B cell (primary cell): ENCODE measurements around the gene BAHCC1. TPM values are rescaled to one million over a fixed set of nuclear protein-coding genes. Genes with fewer than 3 reads are reported as not detected.

ENCODE experiments used
- ATAC-seq: fragments of 200-7000 bp; cut with Tn5 transposase; one replicate; pipeline ENCODE4 v1.10.0; 2021; ENCODE audit warnings: low read depth, mild to moderate bottlenecking, moderate number of reproducible peaks, moderate library complexity
- CTCF ChIA-PET: fragments of 350-600 bp; sonication (Branson Sonifier 250); formaldehyde crosslinking; loops from one replicate; lab custom pipeline; 2021; ENCODE audit warnings: antibody characterized with exemption, inconsistent platforms; lab: Charles Lee
- POLR2A ChIA-PET: fragments of 350-600 bp; sonication (Branson Sonifier 250); formaldehyde crosslinking; loops from one replicate; lab custom pipeline; 2021; ENCODE audit warnings: antibody characterized with exemption; lab: Charles Lee
- DNase-seq: peaks from one replicate; pipeline ENCODE4 v3.0.0; 2013
- H2AFZ ChIP-seq: 2 replicates; pipeline ENCODE4 v1.6.1; 2012; ENCODE audit warnings: mild to moderate bottlenecking, low read depth, low read length; ENCODE audit not compliant: insufficient read depth, poor library complexity, severe bottlenecking
- H3K27ac ChIP-seq, 2 donors: 1 replicate in 1 of 2; 2 replicates in 1 of 2; pipeline ENCODE4 v1.5.1; 2012 to 2013; ENCODE audit warnings: low read length in 2 of 2, mild to moderate bottlenecking in 2 of 2, moderate library complexity in 1 of 2
- H3K27me3 ChIP-seq, 4 experiments: fragments of 200-600 bp in 1 of 4; sonication (generic) in 1 of 4; replicated peaks in 1 of 4; 1 replicate in 2 of 4; 2 replicates in 2 of 4; pipeline versions ENCODE4 v1.6.1 to v1.7.0; 2013 to 2016; ENCODE audit warnings: low read length in 3 of 4, mild to moderate bottlenecking in 2 of 4, mixed read lengths in 1 of 4, moderate library complexity in 1 of 4; ENCODE audit not compliant: insufficient read depth in 4 of 4, control insufficient read depth in 3 of 4; ENCODE audit errors: control extremely low read depth in 1 of 4
- H3K36me3 ChIP-seq, 2 experiments: replicated peaks in 1 of 2; 1 replicate in 1 of 2; 2 replicates in 1 of 2; pipeline versions ENCODE4 v1.6.1 to v1.7.1; 2013; ENCODE audit warnings: low read length in 1 of 2; ENCODE audit not compliant: insufficient read depth in 2 of 2, control insufficient read depth in 1 of 2; ENCODE audit errors: control extremely low read depth in 1 of 2, extremely low read depth in 1 of 2
- H3K4me1 ChIP-seq, 2 donors: fragments of 200-600 bp in 1 of 2; sonication (generic) in 1 of 2; 1 replicate in 1 of 2; 2 replicates in 1 of 2; pipeline versions ENCODE4 v1.5.1 to v1.6.1; 2013 to 2017; ENCODE audit warnings: low read length in 2 of 2; ENCODE audit not compliant: control insufficient read depth in 2 of 2, insufficient read depth in 2 of 2
- H3K4me2 ChIP-seq: replicated peaks from 2 replicates; pipeline ENCODE3; 2012; ENCODE audit warnings: mild to moderate bottlenecking, low read depth, low read length; ENCODE audit not compliant: poor library complexity, severe bottlenecking
- H3K4me3 ChIP-seq, 5 experiments: fragments of 200-600 bp in 1 of 5; sonication (generic) in 1 of 5; 1 replicate in 3 of 5; 2 replicates in 2 of 5; pipeline versions ENCODE4 v1.5.1 to v1.7.0; 2011 to 2016; ENCODE audit warnings: low read length in 4 of 5, mild to moderate bottlenecking in 4 of 5, low read depth in 2 of 5, control low read depth in 1 of 5, moderate library complexity in 1 of 5; ENCODE audit not compliant: insufficient read depth in 1 of 5; ENCODE audit errors: control extremely low read depth in 1 of 5, extremely low read depth in 1 of 5
- H3K79me2 ChIP-seq: fragments of 200-600 bp; sonication (generic); one replicate; pipeline ENCODE4 v1.6.0; 2016; ENCODE audit warnings: low read length; ENCODE audit not compliant: control insufficient read depth, insufficient read depth
- H3K9ac ChIP-seq: fragments of 200-600 bp; sonication (generic); 2 replicates; pipeline ENCODE4 v1.6.1; 2017; ENCODE audit warnings: mild to moderate bottlenecking, low read length, moderate library complexity
- H3K9me3 ChIP-seq, 3 donors: one replicate each; pipeline versions ENCODE4 v1.6.1 to v1.7.1; 2013; ENCODE audit warnings: low read length in 2 of 3; ENCODE audit not compliant: control insufficient read depth in 2 of 3, insufficient read depth in 1 of 3; ENCODE audit errors: control extremely low read depth in 1 of 3
- H4K20me1 ChIP-seq: 2 replicates; pipeline ENCODE4 v1.6.0; 2012; ENCODE audit warnings: mild to moderate bottlenecking, low read length; ENCODE audit not compliant: insufficient read depth, control insufficient read depth, poor library complexity, severe bottlenecking
- H3K27ac Mint-ChIP-seq: one replicate; pipeline ENCODE4 v1.8.0; 2021; ENCODE audit warnings: mixed read lengths
- H3K27me3 Mint-ChIP-seq: one replicate; pipeline ENCODE4 v1.8.0; 2021; ENCODE audit warnings: mixed read lengths
- H3K4me1 Mint-ChIP-seq: one replicate; pipeline ENCODE4 v1.8.0; 2021; ENCODE audit warnings: mixed read lengths
- H3K4me3 Mint-ChIP-seq: one replicate; pipeline ENCODE4 v1.8.0; 2021; ENCODE audit warnings: mixed read lengths
- H3K9me3 Mint-ChIP-seq: one replicate; pipeline ENCODE4 v1.8.0; 2022; ENCODE audit warnings: mixed read lengths; ENCODE audit not compliant: insufficient read depth
- CTCF ChIP-seq: fragments of 200-600 bp; IDR thresholded peaks from one replicate; pipeline ENCODE4 v1.8.0; 2022; ENCODE audit warnings: antibody characterized with exemption, mild to moderate bottlenecking
- EZH2 ChIP-seq: IDR thresholded peaks from 2 replicates; pipeline ENCODE4 v1.6.1; 2012; ENCODE audit warnings: borderline replicate concordance, low read depth, mild to moderate bottlenecking, moderate library complexity, low read length; ENCODE audit not compliant: insufficient read depth, poor library complexity, severe bottlenecking
- WGBS: methylation state at CpG from one replicate; pipeline ENCODE4 v1.1.5; 2013; ENCODE audit warnings: missing lambda C conversion rate; ENCODE audit not compliant: insufficient coverage; 5-methylcytosine and 5-hydroxymethylcytosine counted together
- intact Hi-C: fragments of 100-400 bp; cut with micrococcal nuclease; formaldehyde crosslinking; loops from one replicate; pipeline ENCODE4 v1.10.0; 2022
- polyA plus RNA-seq: library from polyadenylated mRNA; depleted of rRNA; stranded (reverse); fragments of >200 nt; gene quantifications from 2 replicates; pipeline ENCODE4 v1.2.3, GENCODE V29; 2012
- total RNA-seq, 2 donors: library from RNA; stranded (reverse); fragments of 120-200 nt in 1 of 2; gene quantifications; 1 replicate in 1 of 2; 2 replicates in 1 of 2; pipeline versions ENCODE4 v1.2.3 to v1.2.4, GENCODE V29; 2013 to 2022

BAHCC1 gene
- total and polyA plus RNA-seq, 2 donors (not counting 1 experiment from before 2014, with no cell fraction given) = 0.12 to 0.48 TPM

GRCh38 chr17:81451823-81452222 is 56.6 kb downstream of the BAHCC1 start:
- Mint-ChIP-seq H3K27me3 (peaks cover 4% of the 10 kb centered on the region), H3K9me3 (no peaks in the 10 kb centered on the region), H3K27ac (no peak overlapping the region), H3K4me3 (no peak overlapping the region), H3K4me1 (peaks cover 22% of the 10 kb centered on the region)
- Histone ChIP-seq H3K27ac (no peak overlapping the region), H3K4me2 (no peak overlapping the region), H3K9me3 (no peaks in the 10 kb centered on the region), H2AFZ (no peak overlapping the region), H3K27me3 (peaks cover 0 to 43% (median 13%) of the 10 kb centered on the region in 4 experiments), H3K36me3 (no peaks in the 10 kb centered on the region), H3K79me2 (no peaks in the 10 kb centered on the region), H3K4me3 (no peak overlapping the region), H4K20me1 (no peaks in the 10 kb centered on the region), H3K4me1 (peaks cover 34 to 37% of the 10 kb centered on the region in 2 donors), H3K9ac (no peak overlapping the region)
- no peak for TF ChIP-seq EZH2
- no peak for TF ChIP-seq CTCF
- ATAC-seq (no peak), DNase-seq (no peak)
- intact Hi-C loops = no loop called here
- WGBS = 94% methylated on average over 25 of the region's 26 CpGs
- POLR2A ChIA-PET = no interaction called here
- CTCF ChIA-PET = no interaction called here

- H4K20me1 ChIP-seq = no peaks in the 10 kb centered on the region
- Mint-ChIP-seq H3K4me1 (peaks cover 22% of the 10 kb centered on the region), H3K9me3 (no peaks in the 10 kb centered on the region), H3K27me3 (peaks cover 4% of the 10 kb centered on the region), H3K4me3 (no peak overlapping the region), H3K27ac (no peak overlapping the region)
- peak overlapping the region; percentile 16 for H2AFZ ChIP-seq
- no peak overlapping the region for H3K9ac ChIP-seq
- no peaks in the 10 kb centered on the region for H3K79me2 ChIP-seq
- H3K27ac ChIP-seq = no peak overlapping the region
- TF ChIP-seq CTCF = no peak
- no peak for TF ChIP-seq EZH2
- H3K4me1 ChIP-seq = peaks cover 34 to 37% of the 10 kb centered on the region in 2 donors
- H3K9me3 ChIP-seq = peaks cover 0 to 4% (median 0%) of the 10 kb centered on the region in 3 donors
- DNase-seq (no peak), ATAC-seq (no peak)
- intact Hi-C loops = no loop called here
- WGBS = 23% methylated on average over 23 of the region's 23 CpGs
- peaks cover 0 to 43% (median 13%) of the 10 kb centered on the region in 4 experiments for H3K27me3 ChIP-seq
- ChIA-PET CTCF (no interaction called here), POLR2A (no interaction called here)
- H3K36me3 ChIP-seq = no peaks in the 10 kb centered on the region
- peak overlapping the region; percentile 72 for H3K4me2 ChIP-seq
- no peak overlapping the region for H3K4me3 ChIP-seq
Observed at GRCh38 chr17:81452551-81452950, 57.3 kb downstream of the BAHCC1 start.
